HepG2 (cell line): ENCODE measurements around the gene TNFAIP1. TPM values are rescaled to one million over a fixed set of nuclear protein-coding genes. Genes with fewer than 3 reads are reported as not detected.

Source experiments
- ARID3A ChIP-seq: IDR thresholded peaks from 2 replicates; pipeline ENCODE4 v1.6.1; 2012; ENCODE audit warnings: low read depth, low read length, improper control_type of control experiment
- BCL3 ChIP-seq: sonication (generic); formaldehyde crosslinking; IDR thresholded peaks from 2 replicates; pipeline ENCODE4 v1.5.1; 2020; ENCODE audit warnings: mild to moderate bottlenecking, missing genetic modification reagents, moderate library complexity
- FOXK1 ChIP-seq: sonication (generic); formaldehyde crosslinking; IDR thresholded peaks from 2 replicates; pipeline ENCODE4 v1.4.0; 2020; ENCODE audit warnings: low read depth, missing genetic modification reagents, borderline replicate concordance
- FOXP1 ChIP-seq, 2 experiments: fragments of 450-650 bp in 1 of 2; IDR thresholded peaks; 2 replicates each; pipeline ENCODE4 v1.6.1; 2017 to 2018; ENCODE audit warnings: antibody characterized with exemption in 1 of 2
- HDAC1 ChIP-seq: sonication (generic); formaldehyde crosslinking; IDR thresholded peaks from 2 replicates; pipeline ENCODE4 v1.5.1; 2020; ENCODE audit warnings: mild to moderate bottlenecking, missing genetic modification reagents
- MED8 ChIP-seq: sonication (generic); formaldehyde crosslinking; IDR thresholded peaks from 2 replicates; pipeline ENCODE4 v1.8.1; 2023; ENCODE audit warnings: mild to moderate bottlenecking, missing genetic modification reagents; ENCODE audit not compliant: insufficient replicate concordance
- MTF2 ChIP-seq: sonication (generic); formaldehyde crosslinking; IDR thresholded peaks from 2 replicates; pipeline ENCODE4 v1.5.0; 2020; ENCODE audit warnings: missing genetic modification reagents, borderline replicate concordance
- MXI1 ChIP-seq: IDR thresholded peaks from 3 replicates; pipeline ENCODE4 v1.6.1; 2012; ENCODE audit warnings: low read depth, low read length, inconsistent platforms, borderline replicate concordance
- NCOA2 ChIP-seq: sonication (generic); formaldehyde crosslinking; IDR thresholded peaks from 2 replicates; pipeline ENCODE4 v1.8.0; 2022; ENCODE audit warnings: inconsistent platforms
- SAP130 ChIP-seq: IDR thresholded peaks from 2 replicates; pipeline ENCODE4 v1.6.1; 2016; ENCODE audit warnings: low read depth
- SMC3 ChIP-seq: IDR thresholded peaks from 2 replicates; pipeline ENCODE4 v1.6.1; 2011; ENCODE audit warnings: low read length, improper control_type of control experiment
- TBL1XR1 ChIP-seq: fragments of 150-350 bp; IDR thresholded peaks from 2 replicates; pipeline ENCODE4 v1.6.1; 2014; ENCODE audit warnings: borderline replicate concordance, low read length; ENCODE audit not compliant: partially characterized antibody
- THRA ChIP-seq: sonication (generic); formaldehyde crosslinking; IDR thresholded peaks from 2 replicates; pipeline ENCODE4 v1.4.0; 2020; ENCODE audit warnings: missing genetic modification reagents, borderline replicate concordance
- ZBTB33 ChIP-seq: sonication (generic); formaldehyde crosslinking; IDR thresholded peaks from 2 replicates; pipeline ENCODE4 v1.4.0; 2020; ENCODE audit warnings: missing genetic modification reagents
- ZFP1 ChIP-seq: IDR thresholded peaks from 2 replicates; pipeline ENCODE4 v1.6.1; 2016
- ZNF501 ChIP-seq: sonication (generic); formaldehyde crosslinking; IDR thresholded peaks from 2 replicates; pipeline ENCODE4 v1.5.1; 2020; ENCODE audit warnings: mild to moderate bottlenecking, moderate library complexity, missing genetic modification reagents
- ZNF703 ChIP-seq: sonication (generic); formaldehyde crosslinking; IDR thresholded peaks from 2 replicates; pipeline ENCODE4 v1.5.1; 2020; ENCODE audit warnings: missing genetic modification reagents, mild to moderate bottlenecking, moderate library complexity, borderline replicate concordance
- ZNF75D ChIP-seq: sonication (generic); formaldehyde crosslinking; IDR thresholded peaks from 2 replicates; pipeline ENCODE4 v1.8.1; 2023; ENCODE audit warnings: missing genetic modification reagents, mild to moderate bottlenecking, borderline replicate concordance
- polyA plus RNA-seq, 8 experiments: library from polyadenylated mRNA; depleted of rRNA in 3 of 8; stranded (reverse) in 7 of 8; unstranded in 1 of 8; fragments of >200 nt; fragmentation: Illumina TruSeq in 4 of 8; extraction: Trizol in 4 of 8; gene quantifications; 2 replicates each; pipeline versions ENCODE4 v1.2.1 to v1.2.3, GENCODE V29; 2011 to 2016; ENCODE audit warnings: low read depth in 4 of 8, missing spikeins in 1 of 8, mixed read lengths in 1 of 8; ENCODE audit not compliant: insufficient read depth in 1 of 8
- total RNA-seq, 5 experiments: library from RNA; depleted of rRNA; stranded (reverse); fragments of >200 nt; fragmentation: Illumina TruSeq; extraction: Trizol; gene quantifications; 2 replicates each; pipeline ENCODE4 v1.2.3, GENCODE V29; 2016; ENCODE audit warnings: low read depth in 1 of 5
- TF ChIP-seq, protein P1 (sequence below): sonication (generic); formaldehyde crosslinking; IDR thresholded peaks from 2 replicates; pipeline ENCODE4 v1.4.0; 2020; ENCODE audit warnings: missing genetic modification reagents, borderline replicate concordance

TNFAIP1 gene
- total and polyA plus RNA-seq, 2 of the 13 experiments (the other 11 are each of a cell fraction or from before 2014, with no cell fraction given) = 17.5 to 40.6 TPM

DNA sequence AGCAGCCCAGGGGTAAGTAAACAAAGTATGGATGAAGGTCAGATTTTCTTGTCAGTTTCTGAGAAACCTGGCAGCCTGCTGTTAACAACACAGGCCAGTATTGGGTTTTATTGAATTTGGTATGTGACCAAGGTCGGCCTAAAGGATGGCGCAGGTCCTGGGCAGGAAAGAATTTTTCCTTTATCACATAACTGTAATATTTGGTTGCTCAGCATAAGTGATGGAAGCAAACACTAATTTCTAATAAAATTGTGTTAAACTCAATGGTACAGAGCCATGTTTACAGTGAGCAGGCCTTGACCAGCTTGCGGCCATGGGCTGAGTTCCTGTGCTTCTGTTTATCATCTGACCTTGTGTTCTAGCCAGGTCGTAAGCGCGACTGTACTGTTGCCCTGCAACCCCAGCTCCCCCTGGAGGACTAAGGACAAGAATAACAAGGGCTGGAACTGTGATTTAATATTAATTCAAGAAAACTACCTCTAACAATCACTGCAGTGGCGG is 11.2 kb downstream of the TNFAIP1 start (continued):
- TF ChIP-seq, protein P1, sequence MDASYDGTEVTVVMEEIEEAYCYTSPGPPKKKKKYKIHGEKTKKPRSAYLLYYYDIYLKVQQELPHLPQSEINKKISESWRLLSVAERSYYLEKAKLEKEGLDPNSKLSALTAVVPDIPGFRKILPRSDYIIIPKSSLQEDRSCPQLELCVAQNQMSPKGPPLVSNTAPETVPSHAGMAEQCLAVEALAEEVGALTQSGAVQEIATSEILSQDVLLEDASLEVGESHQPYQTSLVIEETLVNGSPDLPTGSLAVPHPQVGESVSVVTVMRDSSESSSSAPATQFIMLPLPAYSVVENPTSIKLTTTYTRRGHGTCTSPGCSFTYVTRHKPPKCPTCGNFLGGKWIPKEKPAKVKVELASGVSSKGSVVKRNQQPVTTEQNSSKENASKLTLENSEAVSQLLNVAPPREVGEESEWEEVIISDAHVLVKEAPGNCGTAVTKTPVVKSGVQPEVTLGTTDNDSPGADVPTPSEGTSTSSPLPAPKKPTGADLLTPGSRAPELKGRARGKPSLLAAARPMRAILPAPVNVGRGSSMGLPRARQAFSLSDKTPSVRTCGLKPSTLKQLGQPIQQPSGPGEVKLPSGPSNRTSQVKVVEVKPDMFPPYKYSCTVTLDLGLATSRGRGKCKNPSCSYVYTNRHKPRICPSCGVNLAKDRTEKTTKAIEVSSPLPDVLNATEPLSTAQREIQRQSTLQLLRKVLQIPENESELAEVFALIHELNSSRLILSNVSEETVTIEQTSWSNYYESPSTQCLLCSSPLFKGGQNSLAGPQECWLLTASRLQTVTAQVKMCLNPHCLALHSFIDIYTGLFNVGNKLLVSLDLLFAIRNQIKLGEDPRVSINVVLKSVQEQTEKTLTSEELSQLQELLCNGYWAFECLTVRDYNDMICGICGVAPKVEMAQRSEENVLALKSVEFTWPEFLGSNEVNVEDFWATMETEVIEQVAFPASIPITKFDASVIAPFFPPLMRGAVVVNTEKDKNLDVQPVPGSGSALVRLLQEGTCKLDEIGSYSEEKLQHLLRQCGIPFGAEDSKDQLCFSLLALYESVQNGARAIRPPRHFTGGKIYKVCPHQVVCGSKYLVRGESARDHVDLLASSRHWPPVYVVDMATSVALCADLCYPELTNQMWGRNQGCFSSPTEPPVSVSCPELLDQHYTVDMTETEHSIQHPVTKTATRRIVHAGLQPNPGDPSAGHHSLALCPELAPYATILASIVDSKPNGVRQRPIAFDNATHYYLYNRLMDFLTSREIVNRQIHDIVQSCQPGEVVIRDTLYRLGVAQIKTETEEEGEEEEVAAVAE (CRISPR knock-in tag) = peak; percentile 54; the same call in 1 of the 2 replicates
- TF ChIP-seq MED8 (CRISPR knock-in tag) (no peak), FOXP1 (IDR thresholded peaks at IDR 0.05) (no peak), FOXP1 (CRISPR knock-in tag; IDR thresholded peaks at IDR 0.05) (peak; percentile 51; the same call in 1 of the 2 replicates), ARID3A (peak; percentile 69), ZBTB33 (peak; percentile 95), ZNF75D (no peak), ZNF703 (no peak), BCL3 (CRISPR knock-in tag) (no peak), MXI1 (peak; percentile 49; the same call in 1 of the 3 replicates), HDAC1 (peak; percentile 54), ZFP1 (CRISPR knock-in tag) (0 out of 2 replicates have a peak, but pooled peaks have one; percentile 33), NCOA2 (CRISPR knock-in tag) (peak; percentile 46; the same call in 1 of the 2 replicates), TBL1XR1 (no peak), MTF2 (CRISPR knock-in tag) (no peak), FOXK1 (CRISPR knock-in tag) (peak; percentile 88; the same call in 1 of the 2 replicates), SMC3 (peak; percentile 74), SAP130 (CRISPR knock-in tag) (peak; percentile 78; the same call in 1 of the 2 replicates), THRA (CRISPR knock-in tag) (0 out of 2 replicates have a peak, but pooled peaks have one; percentile 19), ZNF501 (CRISPR knock-in tag) (no peak; the same call in 1 of the 2 replicates)
